Measurements from ENCODE around the gene ZDHHC11. TPM values are rescaled to one million over a fixed set of nuclear protein-coding genes. Genes with fewer than 3 reads are reported as not detected.
"Not testable (repeated sequence)": the region's sequence is repeated elsewhere in the genome, so short reads cannot be mapped to it uniquely, and the experiment has no call there.

Gene ZDHHC11
- total RNA-seq, 1 donor from 2014 or later = 6.3 TPM

- not testable (repeated sequence) for H3K27ac Mint-ChIP-seq (ENCODE audit: unreplicated experiment); H3K4me3 Mint-ChIP-seq (ENCODE audit: unreplicated experiment); H3K27me3 Mint-ChIP-seq (ENCODE audit: unreplicated experiment); H3K36me3 Mint-ChIP-seq (ENCODE audit: unreplicated experiment); DNase-seq (ENCODE audit: extremely low spot score, unreplicated experiment); H3K9me3 Mint-ChIP-seq (ENCODE audit: unreplicated experiment); H3K4me1 Mint-ChIP-seq (ENCODE audit: unreplicated experiment)
These were observed 66.8 kb downstream of the ZDHHC11 start for GRCh38 chr5:783881-784427.

DNA sequence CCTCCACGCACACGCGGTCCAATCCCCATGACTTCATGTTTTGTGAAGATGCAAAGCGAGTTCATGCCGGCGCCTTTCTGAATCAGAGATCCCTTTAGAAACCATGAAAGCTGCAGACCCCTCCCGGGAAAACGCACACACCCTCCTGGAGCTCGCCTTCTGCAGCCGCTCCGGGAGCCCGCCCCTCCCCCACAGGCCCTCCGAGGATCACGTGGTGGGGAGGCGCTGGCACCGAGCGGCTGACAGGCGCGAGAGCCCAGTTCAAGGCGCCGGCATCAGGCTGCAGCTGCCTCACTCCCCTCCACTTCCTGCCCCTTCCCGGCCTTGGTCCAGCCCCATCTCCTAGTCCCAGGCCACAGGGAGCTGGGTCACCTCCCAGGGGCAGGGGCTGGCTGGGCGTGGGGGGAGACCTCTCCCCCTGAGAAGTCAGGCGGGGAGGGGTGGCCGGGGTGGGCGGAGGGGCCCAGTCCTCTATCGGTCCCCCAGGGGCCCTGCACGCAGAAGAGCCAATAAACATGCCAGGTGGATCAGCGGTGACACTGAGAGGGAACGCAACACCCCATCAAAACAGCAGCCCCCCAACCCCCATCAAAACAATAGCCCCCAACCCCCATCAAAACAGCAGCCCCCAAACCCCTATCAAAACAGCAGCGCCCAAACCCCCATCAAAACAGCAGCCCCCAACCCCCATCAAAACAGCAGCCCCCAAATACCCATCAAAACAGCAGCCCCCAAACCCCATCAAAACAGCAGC lies 67.6 kb downstream of the ZDHHC11 start:
- H3K27ac Mint-ChIP-seq (ENCODE audit: unreplicated experiment); H3K36me3 Mint-ChIP-seq (ENCODE audit: unreplicated experiment); H3K4me3 Mint-ChIP-seq (ENCODE audit: unreplicated experiment); DNase-seq (ENCODE audit: extremely low spot score, unreplicated experiment); H3K9me3 Mint-ChIP-seq (ENCODE audit: unreplicated experiment); H3K27me3 Mint-ChIP-seq (ENCODE audit: unreplicated experiment); H3K4me1 Mint-ChIP-seq (ENCODE audit: unreplicated experiment): not testable (repeated sequence)

GRCh38 chr5:782356-782755 lies 68.4 kb downstream of the ZDHHC11 start:
- not testable (repeated sequence) for H3K4me1 Mint-ChIP-seq (ENCODE audit: unreplicated experiment); H3K36me3 Mint-ChIP-seq (ENCODE audit: unreplicated experiment)

DNA sequence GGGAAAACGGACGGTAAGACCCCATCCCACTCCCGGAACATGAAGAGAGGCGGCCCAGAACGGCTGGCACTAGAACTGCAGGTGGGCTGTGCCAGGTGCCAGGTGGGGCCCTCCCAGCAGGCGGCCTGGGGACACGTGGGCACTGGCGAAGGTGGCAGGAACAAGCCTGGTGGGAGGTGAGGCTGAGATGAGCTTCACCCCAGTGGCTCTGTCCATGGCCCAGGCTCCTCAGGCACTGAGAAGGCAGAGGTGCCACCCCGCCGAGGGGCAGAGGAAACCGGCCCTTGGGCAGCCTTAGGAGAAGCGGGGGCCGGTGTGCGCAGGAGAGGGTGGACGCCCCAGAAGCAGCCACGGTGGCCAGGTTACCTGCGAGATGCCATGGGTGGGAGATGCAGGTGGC lies 70.2 kb downstream of the ZDHHC11 start:
- not testable (repeated sequence) for H3K27me3 Mint-ChIP-seq (ENCODE audit: unreplicated experiment); H3K4me3 Mint-ChIP-seq (ENCODE audit: unreplicated experiment); H3K9me3 Mint-ChIP-seq (ENCODE audit: unreplicated experiment); H3K27ac Mint-ChIP-seq (ENCODE audit: unreplicated experiment); H3K36me3 Mint-ChIP-seq (ENCODE audit: unreplicated experiment); H3K4me1 Mint-ChIP-seq (ENCODE audit: unreplicated experiment); DNase-seq (ENCODE audit: extremely low spot score, unreplicated experiment)

More at GRCh38 chr5:782356-782755, 68.4 kb downstream of the ZDHHC11 start:
- DNase-seq (ENCODE audit: extremely low spot score, unreplicated experiment); H3K27ac Mint-ChIP-seq (ENCODE audit: unreplicated experiment); H3K9me3 Mint-ChIP-seq (ENCODE audit: unreplicated experiment); H3K4me3 Mint-ChIP-seq (ENCODE audit: unreplicated experiment); H3K27me3 Mint-ChIP-seq (ENCODE audit: unreplicated experiment): not testable (repeated sequence)

DNA sequence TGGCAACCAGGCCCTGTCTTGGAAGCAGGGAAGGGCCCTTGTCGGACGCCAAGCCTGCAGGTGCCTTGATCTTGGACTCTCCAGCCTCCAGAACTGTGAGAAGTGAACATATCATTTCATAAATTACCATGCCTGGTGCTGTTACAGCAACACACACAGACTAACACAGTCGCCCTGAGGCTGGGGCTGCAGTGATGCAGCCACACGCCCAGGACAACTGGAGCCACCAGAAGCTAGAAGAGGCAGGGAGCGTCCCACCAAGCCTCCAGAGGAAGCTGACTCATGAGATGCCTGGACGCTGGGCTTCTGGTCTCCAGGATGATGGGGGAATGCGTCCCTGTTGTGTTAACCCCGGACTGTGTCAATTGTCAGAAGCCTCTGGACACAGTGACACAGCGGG lies 71.8 kb downstream of the ZDHHC11 start:
- H3K9me3 Mint-ChIP-seq (ENCODE audit: unreplicated experiment); DNase-seq (ENCODE audit: extremely low spot score, unreplicated experiment); H3K36me3 Mint-ChIP-seq (ENCODE audit: unreplicated experiment); H3K27ac Mint-ChIP-seq (ENCODE audit: unreplicated experiment); H3K4me1 Mint-ChIP-seq (ENCODE audit: unreplicated experiment); H3K27me3 Mint-ChIP-seq (ENCODE audit: unreplicated experiment); H3K4me3 Mint-ChIP-seq (ENCODE audit: unreplicated experiment): not testable (repeated sequence)

DNA sequence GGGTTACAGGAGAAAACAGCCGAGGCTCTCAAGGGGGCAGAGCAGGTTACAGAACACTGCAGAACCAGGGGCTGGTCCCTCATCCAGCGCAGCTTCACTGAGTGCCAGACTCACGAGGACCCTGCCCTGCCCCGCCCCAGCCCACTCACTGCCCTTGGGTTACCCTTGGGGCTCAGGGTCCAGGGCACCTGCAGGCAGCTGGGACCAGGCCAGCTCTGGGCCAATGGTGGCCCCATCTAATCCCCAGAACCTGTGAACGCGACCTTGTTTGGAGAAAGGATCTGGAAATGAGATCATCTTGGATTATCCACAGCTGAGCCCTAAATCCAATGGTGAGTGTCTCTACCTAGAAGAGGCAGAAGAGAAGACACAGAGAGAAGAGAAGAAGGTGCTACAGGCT lies 72.4 kb downstream of the ZDHHC11 start:
- H3K36me3 Mint-ChIP-seq (ENCODE audit: unreplicated experiment); DNase-seq (ENCODE audit: extremely low spot score, unreplicated experiment); H3K27me3 Mint-ChIP-seq (ENCODE audit: unreplicated experiment); H3K9me3 Mint-ChIP-seq (ENCODE audit: unreplicated experiment); H3K4me1 Mint-ChIP-seq (ENCODE audit: unreplicated experiment); H3K4me3 Mint-ChIP-seq (ENCODE audit: unreplicated experiment); H3K27ac Mint-ChIP-seq (ENCODE audit: unreplicated experiment): not testable (repeated sequence)

DNA sequence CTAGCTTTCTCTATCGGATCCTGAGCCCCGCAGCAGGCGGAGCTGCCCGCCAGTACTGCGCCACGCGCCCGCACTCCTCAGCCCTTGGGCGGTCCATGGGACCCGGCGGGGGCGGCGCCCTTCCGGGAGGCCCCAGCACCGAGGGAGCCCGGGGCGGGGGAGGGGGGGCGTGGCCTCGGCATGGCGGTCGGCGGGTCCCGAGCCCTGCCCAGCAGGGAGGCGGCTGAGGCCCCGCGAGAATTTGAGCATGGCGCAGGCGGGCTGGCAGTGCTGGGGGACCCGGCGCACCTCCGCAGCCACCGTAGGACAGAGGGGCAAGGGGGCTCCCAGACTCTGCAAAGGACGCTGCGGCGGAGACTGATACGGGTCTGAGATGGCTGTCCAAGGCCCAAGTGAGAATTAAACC lies 73.0 kb downstream of the ZDHHC11 start:
- H3K4me3 Mint-ChIP-seq (ENCODE audit: unreplicated experiment) = no peak overlapping the region
- TF ChIP-seq, protein P1, sequence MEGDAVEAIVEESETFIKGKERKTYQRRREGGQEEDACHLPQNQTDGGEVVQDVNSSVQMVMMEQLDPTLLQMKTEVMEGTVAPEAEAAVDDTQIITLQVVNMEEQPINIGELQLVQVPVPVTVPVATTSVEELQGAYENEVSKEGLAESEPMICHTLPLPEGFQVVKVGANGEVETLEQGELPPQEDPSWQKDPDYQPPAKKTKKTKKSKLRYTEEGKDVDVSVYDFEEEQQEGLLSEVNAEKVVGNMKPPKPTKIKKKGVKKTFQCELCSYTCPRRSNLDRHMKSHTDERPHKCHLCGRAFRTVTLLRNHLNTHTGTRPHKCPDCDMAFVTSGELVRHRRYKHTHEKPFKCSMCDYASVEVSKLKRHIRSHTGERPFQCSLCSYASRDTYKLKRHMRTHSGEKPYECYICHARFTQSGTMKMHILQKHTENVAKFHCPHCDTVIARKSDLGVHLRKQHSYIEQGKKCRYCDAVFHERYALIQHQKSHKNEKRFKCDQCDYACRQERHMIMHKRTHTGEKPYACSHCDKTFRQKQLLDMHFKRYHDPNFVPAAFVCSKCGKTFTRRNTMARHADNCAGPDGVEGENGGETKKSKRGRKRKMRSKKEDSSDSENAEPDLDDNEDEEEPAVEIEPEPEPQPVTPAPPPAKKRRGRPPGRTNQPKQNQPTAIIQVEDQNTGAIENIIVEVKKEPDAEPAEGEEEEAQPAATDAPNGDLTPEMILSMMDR (IDR thresholded peaks at IDR 0.05) = no peak
- H3K9me3 Mint-ChIP-seq (ENCODE audit: unreplicated experiment) = no peaks in the 10 kb centered on the region
- no peak overlapping the region for H3K27ac Mint-ChIP-seq (ENCODE audit: unreplicated experiment)
- no peak for DNase-seq (ENCODE audit: extremely low spot score, unreplicated experiment)
- no peaks in the 10 kb centered on the region for H3K36me3 Mint-ChIP-seq (ENCODE audit: unreplicated experiment)
- H3K4me1 Mint-ChIP-seq (ENCODE audit: unreplicated experiment) = no peaks in the 10 kb centered on the region
- no peaks in the 10 kb centered on the region for H3K27me3 Mint-ChIP-seq (ENCODE audit: unreplicated experiment)
